SIG-M5 (cell line): ENCODE data around the gene GNAI3.
"Not testable (repeated sequence)": the region's sequence is repeated elsewhere in the genome, so short reads cannot be mapped to it uniquely, and the experiment has no call there.

Experiments used
- DNase-seq: peaks from one replicate; lab custom pipeline; 2025; lab: John Stamatoyannopoulos, UW

The GNAI3 gene

GRCh38 chr1:109637446-109637845 is 89.0 kb downstream of the GNAI3 start:
- DNase-seq = no peak

- no peak for DNase-seq
Observed at GRCh38 chr1:109639063-109639840, 90.8 kb downstream of the GNAI3 start.

- DNase-seq = no peak
Observed at GRCh38 chr1:109639841-109640184, 91.4 kb downstream of the GNAI3 start.

DNA sequence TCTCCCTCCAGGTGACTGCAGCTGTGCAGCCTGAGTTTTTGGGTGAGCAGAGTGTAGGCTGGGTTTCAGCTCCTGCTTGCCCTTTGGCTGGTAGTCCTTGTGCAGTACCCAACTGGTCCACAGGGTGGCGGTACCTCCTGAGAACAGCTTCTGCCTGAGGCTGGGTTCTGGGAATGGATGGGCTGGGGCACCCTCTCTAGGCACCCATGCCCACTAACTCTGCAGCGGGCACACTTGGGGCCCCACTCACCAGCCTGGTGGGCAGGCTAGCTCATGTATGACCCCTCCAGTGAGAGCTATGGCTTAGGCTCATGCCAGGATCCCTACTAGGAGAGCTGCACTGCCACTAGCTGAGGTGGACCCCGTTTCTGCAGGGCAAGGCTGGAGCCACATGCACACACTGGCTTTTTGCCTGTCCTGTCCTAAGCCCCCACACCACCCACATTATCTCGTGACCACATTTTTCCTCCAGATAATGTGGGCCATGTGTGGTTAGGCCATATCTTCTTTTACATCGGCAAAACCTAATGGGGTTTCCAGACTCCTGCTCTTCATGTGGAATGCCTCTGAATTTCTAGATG is 92.0 kb downstream of the GNAI3 start:
- DNase-seq = no peak

DNA sequence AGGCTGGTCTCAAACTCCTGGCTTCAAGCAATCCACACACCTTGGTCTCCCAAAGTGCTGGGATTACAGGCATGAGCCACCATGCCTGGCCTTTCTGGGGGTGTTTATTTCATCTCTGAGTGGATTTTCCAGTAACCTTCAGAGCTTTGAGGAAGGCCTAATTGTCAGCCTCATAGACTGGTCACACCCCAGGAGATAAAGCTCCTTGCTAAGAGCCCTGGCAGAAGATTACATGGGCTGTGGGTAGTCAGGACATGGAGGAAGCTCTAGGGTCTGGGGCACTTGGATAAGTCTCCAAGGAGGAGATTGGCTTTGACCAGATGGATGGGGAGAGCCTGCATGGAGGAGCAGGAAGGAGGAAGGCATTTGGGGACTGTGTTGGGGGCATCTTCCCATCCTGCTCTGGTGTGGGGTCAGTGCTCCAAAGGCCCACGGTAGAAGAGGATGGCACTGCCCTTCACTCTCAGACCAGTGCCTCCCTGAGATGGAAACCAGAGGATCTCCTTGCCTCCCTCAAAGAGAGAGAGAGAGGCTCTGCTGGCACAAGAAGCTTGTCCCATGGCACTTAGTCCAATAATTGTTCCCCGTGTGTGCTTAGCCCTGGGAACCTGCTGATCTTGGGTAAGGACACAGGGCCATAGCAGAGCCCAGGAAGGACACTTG is 92.8 kb downstream of the GNAI3 start:
- no peak for DNase-seq

GRCh38 chr1:109641861-109642260 is 93.4 kb downstream of the GNAI3 start:
- DNase-seq = no peak

- DNase-seq = no peak
Observed at GRCh38 chr1:109642626-109643025, 94.2 kb downstream of the GNAI3 start.

- DNase-seq = no peak
Observed at GRCh38 chr1:109643385-109644230, 95.2 kb downstream of the GNAI3 start.

DNA sequence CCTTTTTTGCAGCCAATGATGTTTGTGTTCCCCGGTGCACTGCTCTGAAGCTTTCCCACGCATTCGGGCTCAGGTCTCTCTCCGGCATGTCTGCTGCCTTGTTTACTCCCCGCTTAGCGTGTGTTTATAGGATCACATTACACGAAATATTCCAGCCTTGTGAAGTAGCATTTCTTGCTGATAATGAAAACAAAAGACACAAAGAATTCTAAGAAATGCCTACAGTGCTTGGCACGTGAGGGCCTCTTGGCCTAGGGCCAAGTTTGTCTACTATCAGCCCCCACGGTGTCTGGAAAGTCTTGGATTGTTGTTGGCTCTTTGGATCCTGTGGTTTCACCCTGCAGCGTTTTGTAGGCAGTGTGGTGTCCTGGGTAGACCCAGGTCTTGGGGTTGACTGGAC is 96.3 kb downstream of the GNAI3 start:
- no peak for DNase-seq

- DNase-seq = no peak
Observed at GRCh38 chr1:109649491-109649914, 101.1 kb downstream of the GNAI3 start.

GRCh38 chr1:109650609-109651008 is 102.2 kb downstream of the GNAI3 start:
- no peak for DNase-seq

DNA sequence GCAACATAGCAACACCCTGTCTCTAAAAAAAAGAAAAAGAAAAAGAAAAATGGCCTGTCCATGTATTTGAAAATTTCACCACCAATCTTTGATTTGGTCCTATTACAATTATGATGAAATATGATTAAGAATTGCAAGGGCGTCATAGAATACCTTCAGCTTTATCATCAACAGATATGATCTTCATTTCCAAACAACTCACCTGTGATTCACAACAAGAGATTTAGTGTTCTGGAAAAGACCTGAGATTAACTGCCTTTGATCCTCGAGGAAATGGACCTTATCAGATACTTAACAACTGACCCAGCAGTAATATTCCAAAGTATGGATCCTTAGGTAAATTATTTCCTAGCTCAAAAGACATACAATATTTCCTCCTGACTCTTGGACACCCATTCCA is 104.0 kb downstream of the GNAI3 start:
- DNase-seq = no peak

DNA sequence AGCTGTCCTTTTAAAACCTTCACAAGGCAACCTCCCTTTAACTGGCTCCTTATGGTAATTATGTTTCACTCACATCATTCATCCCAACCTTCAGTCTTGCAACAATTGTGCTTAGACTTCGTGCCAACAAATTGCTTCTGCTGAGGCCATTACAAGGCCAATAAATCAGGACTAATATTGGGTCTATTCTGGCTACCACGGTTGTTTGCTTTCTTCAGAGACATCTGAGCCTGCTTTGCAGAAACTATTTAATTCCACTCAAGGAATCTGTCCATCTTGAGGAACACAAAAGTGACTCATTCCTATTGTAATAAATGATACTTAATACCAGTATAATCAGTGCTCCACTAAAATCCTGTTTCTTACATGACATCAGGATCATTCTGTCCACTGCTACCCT is 104.9 kb downstream of the GNAI3 start:
- DNase-seq = no peak

DNA sequence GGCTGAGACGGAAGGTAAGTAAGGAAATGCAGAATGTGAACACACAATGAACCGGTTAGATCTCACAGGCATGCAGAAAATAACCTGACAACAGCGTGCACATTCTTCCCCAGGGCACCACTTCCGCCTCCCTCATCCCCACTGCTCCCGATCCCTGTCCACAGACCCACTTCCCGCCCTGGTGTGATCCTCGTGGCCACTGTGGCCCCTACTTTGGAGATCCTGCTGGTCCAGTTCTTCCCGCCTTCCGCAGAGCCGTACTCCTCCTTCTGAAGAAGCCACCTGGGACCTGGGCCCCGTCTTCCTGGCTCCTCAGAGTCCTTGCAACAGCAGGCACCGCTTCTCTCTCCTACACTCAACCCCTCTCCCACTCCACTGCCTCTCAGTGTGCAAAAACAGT is 106.1 kb downstream of the GNAI3 start:
- no peak for DNase-seq

DNA sequence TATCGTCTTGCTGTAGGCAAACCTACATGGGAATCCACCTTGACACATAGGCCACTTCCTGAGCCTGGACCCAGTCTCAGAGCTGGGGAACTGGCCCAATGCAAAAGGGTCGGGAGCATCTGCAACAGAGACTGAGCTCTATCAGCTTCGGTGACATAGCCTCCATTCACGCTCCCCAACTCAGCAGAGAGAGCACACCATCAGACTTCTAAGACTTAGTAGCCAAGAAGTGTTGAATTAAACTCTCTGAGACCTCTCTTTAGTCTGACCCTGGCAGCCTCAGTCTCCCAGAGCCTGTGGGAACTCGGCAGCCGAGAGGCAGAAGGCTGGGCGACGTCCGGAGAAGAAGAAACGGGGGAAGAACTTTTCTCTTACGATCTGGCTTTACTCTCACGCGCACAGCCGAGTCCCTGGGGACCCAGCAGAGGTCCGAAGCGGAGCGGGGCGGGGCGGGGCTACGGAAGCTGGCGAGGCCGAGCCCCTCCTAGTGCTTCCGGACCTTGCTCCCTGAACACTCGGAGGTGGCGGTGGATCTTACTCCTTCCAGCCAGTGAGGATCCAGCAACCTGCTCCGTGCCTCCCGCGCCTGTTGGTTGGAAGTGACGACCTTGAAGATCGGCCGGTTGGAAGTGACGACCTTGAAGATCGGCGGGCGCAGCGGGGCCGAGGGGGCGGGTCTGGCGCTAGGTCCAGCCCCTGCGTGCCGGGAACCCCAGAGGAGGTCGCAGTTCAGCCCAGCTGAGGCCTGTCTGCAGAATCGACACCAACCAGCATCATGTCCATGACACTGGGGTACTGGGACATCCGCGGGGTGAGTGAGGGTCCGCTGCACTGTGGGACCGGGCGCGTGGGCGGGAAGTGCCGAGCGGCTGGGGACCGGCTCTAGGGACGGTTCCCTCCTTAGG is 107.5 kb downstream of the GNAI3 start, which contains the start of gene GSTM4:
Gene GSTM4 (plus strand): TSS at position 485 of the 905 bp plus-strand sequence. CDS start 291 bp downstream, at position 776.
- DNase-seq = no peak

DNA sequence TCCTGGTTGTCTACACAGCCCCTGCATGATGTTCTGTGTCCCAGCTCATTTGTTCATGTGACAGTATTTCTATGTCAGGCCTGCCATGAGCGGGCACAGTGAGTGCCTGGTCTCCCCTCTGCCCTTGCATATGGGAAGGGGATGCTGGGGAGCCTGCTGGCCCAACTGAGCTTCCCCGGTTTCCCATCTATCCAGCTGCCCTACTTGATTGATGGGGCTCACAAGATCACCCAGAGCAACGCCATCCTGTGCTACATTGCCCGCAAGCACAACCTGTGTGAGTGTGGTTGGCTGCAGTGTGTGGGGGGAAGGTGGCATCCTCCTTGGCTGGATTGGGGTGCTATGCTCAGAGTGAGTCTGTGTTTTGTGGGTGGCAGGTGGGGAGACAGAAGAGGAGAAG is 109.0 kb downstream of the GNAI3 start:
- no peak for DNase-seq

GRCh38 chr1:109657970-109658369 is 109.6 kb downstream of the GNAI3 start:
- no peak for DNase-seq

GRCh38 chr1:109658533-109659042 is 110.2 kb downstream of the GNAI3 start:
- no peak for DNase-seq

DNA sequence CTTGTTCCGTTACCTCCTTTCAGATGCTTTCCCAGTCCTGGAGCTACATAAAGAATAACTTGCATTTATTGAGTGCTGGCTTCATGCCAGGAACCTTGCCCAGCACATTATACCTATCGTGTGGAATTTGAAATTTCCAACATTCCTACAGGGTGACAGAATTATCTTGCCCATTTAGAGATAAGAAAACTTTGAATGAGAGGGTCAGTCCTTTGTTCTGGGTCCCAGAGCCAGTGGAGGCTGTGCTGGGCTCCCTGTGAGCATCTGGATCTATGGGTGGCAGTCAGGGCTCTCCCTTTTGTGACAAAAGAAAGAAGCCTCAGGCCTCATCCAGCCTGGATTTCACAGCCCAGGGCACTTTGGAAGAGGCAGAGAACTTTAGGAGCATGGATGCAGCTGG is 110.7 kb downstream of the GNAI3 start:
- DNase-seq = no peak

GRCh38 chr1:109659997-109660690 is 111.7 kb downstream of the GNAI3 start:
- no peak for DNase-seq

- not testable (repeated sequence) for DNase-seq
Observed at GRCh38 chr1:109660691-109661026, 112.2 kb downstream of the GNAI3 start.
